ENCODE data around the gene ELOVL6. TPM values are rescaled to one million over a fixed set of nuclear protein-coding genes. Genes with fewer than 3 reads are reported as not detected.

Gene ELOVL6
- total and polyA plus RNA-seq, 10 of the 15 experiments (the other 5 are each of a cell fraction or from before 2014, with no cell fraction given) = 3.9 to 33.5 (median 8.1) TPM

GRCh38 chr4:110198435-110199416 is at the start of gene ELOVL6 (continued):
- TF ChIP-seq GABPA (IDR thresholded peaks at IDR 0.05; ENCODE audit: low read depth) (no peak), MEF2A (IDR thresholded peaks at IDR 0.05; ENCODE audit: insufficient read depth, low read depth, low read length) (0 out of 2 replicates have a peak, but pooled peaks have one; percentile 41), TCF7 (IDR thresholded peaks at IDR 0.05; ENCODE audit: borderline replicate concordance) (no peak), ZBED1 (IDR thresholded peaks at IDR 0.05; ENCODE audit: borderline replicate concordance) (peak; percentile 44; the same call in 1 of the 2 replicates), TBL1XR1 (IDR thresholded peaks at IDR 0.05; ENCODE audit: low read depth, low read length) (peak; percentile 60; the same call in 1 of the 2 replicates), YY1 (IDR thresholded peaks at IDR 0.05; ENCODE audit: low read depth, low read length) (no peak), RBBP5 (conservative IDR thresholded peaks at IDR 0.05) (no peak), PAX5 (IDR thresholded peaks at IDR 0.05; ENCODE audit: borderline replicate concordance, low read depth, low read length) (no peak), WRNIP1 (IDR thresholded peaks at IDR 0.05; ENCODE audit: borderline replicate concordance, low read depth, low read length) (no peak), REST (IDR thresholded peaks at IDR 0.05; ENCODE audit: low read depth, low read length) (no peak), USF2 (IDR thresholded peaks at IDR 0.05; ENCODE audit: borderline replicate concordance, low read depth, low read length) (no peak), STAT3 (IDR thresholded peaks at IDR 0.05; ENCODE audit: low read depth, low read length) (no peak), RAD21 (IDR thresholded peaks at IDR 0.05; ENCODE audit: insufficient read depth, low read depth, low read length) (0 out of 2 replicates have a peak, but pooled peaks have one; percentile 8), PAX8 (IDR thresholded peaks at IDR 0.05) (no peak)
- TF ChIP-seq, protein P1, sequence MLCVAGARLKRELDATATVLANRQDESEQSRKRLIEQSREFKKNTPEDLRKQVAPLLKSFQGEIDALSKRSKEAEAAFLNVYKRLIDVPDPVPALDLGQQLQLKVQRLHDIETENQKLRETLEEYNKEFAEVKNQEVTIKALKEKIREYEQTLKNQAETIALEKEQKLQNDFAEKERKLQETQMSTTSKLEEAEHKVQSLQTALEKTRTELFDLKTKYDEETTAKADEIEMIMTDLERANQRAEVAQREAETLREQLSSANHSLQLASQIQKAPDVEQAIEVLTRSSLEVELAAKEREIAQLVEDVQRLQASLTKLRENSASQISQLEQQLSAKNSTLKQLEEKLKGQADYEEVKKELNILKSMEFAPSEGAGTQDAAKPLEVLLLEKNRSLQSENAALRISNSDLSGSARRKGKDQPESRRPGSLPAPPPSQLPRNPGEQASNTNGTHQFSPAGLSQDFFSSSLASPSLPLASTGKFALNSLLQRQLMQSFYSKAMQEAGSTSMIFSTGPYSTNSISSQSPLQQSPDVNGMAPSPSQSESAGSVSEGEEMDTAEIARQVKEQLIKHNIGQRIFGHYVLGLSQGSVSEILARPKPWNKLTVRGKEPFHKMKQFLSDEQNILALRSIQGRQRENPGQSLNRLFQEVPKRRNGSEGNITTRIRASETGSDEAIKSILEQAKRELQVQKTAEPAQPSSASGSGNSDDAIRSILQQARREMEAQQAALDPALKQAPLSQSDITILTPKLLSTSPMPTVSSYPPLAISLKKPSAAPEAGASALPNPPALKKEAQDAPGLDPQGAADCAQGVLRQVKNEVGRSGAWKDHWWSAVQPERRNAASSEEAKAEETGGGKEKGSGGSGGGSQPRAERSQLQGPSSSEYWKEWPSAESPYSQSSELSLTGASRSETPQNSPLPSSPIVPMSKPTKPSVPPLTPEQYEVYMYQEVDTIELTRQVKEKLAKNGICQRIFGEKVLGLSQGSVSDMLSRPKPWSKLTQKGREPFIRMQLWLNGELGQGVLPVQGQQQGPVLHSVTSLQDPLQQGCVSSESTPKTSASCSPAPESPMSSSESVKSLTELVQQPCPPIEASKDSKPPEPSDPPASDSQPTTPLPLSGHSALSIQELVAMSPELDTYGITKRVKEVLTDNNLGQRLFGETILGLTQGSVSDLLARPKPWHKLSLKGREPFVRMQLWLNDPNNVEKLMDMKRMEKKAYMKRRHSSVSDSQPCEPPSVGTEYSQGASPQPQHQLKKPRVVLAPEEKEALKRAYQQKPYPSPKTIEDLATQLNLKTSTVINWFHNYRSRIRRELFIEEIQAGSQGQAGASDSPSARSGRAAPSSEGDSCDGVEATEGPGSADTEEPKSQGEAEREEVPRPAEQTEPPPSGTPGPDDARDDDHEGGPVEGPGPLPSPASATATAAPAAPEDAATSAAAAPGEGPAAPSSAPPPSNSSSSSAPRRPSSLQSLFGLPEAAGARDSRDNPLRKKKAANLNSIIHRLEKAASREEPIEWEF (IDR thresholded peaks at IDR 0.05; ENCODE audit: insufficient replicate concordance, low read depth, low read length) = no peak
- TF ChIP-seq, protein P2, sequence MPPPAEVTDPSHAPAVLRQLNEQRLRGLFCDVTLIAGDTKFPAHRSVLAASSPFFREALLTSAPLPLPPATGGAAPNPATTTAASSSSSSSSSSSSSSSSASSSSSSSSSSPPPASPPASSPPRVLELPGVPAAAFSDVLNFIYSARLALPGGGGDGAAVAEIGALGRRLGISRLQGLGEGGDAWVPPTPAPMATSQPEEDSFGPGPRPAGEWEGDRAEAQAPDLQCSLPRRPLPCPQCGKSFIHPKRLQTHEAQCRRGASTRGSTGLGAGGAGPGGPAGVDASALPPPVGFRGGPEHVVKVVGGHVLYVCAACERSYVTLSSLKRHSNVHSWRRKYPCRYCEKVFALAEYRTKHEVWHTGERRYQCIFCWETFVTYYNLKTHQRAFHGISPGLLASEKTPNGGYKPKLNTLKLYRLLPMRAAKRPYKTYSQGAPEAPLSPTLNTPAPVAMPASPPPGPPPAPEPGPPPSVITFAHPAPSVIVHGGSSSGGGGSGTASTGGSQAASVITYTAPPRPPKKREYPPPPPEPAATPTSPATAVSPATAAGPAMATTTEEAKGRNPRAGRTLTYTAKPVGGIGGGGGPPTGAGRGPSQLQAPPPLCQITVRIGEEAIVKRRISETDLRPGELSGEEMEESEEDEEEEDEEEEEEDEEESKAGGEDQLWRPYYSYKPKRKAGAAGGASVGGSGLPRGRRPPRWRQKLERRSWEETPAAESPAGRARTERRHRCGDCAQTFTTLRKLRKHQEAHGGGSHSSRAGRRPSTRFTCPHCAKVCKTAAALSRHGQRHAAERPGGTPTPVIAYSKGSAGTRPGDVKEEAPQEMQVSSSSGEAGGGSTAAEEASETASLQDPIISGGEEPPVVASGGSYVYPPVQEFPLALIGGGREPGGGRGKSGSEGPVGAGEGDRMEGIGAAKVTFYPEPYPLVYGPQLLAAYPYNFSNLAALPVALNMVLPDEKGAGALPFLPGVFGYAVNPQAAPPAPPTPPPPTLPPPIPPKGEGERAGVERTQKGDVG (CRISPR knock-in tag; IDR thresholded peaks at IDR 0.05) = no peak
